ENCODE data around the gene MTHFD1L.

DNA sequence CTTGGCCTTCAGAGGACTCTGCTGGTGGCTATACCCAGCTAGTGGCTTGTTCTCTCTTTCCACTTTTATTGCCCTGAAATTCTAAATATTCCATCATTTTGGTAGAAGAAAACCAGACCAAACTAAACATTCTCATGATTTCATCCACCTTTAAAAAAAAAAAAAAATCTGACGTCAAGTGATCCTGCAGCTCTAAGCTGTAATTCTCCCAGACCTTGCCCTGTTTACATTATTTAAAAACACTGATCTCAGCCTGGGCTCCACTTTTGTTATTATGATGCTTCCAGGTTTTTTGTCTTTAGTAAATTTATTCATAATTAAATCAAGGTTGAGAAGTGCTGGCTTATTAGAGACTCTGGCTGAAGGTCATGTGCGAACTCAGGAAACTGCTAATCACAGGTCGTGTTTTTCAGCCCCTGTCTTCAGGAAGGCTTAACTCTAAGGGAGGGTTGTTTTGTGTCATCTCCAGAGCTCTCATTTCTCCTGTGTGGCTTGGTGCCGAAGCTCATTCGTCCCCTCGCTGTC lies 114.4 kb downstream of the MTHFD1L start:
- TF ChIP-seq, protein P1, sequence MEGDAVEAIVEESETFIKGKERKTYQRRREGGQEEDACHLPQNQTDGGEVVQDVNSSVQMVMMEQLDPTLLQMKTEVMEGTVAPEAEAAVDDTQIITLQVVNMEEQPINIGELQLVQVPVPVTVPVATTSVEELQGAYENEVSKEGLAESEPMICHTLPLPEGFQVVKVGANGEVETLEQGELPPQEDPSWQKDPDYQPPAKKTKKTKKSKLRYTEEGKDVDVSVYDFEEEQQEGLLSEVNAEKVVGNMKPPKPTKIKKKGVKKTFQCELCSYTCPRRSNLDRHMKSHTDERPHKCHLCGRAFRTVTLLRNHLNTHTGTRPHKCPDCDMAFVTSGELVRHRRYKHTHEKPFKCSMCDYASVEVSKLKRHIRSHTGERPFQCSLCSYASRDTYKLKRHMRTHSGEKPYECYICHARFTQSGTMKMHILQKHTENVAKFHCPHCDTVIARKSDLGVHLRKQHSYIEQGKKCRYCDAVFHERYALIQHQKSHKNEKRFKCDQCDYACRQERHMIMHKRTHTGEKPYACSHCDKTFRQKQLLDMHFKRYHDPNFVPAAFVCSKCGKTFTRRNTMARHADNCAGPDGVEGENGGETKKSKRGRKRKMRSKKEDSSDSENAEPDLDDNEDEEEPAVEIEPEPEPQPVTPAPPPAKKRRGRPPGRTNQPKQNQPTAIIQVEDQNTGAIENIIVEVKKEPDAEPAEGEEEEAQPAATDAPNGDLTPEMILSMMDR (conservative IDR thresholded peaks at IDR 0.05 in 1 of 2, IDR thresholded peaks at IDR 0.05 in 1 of 2; ENCODE audit: extremely low read depth in 1 of 2, insufficient read depth in 1 of 2, low read depth in 1 of 2, low read length in 2 of 2): no peak
- TF ChIP-seq EZH2 (IDR thresholded peaks at IDR 0.05; ENCODE audit: borderline replicate concordance, low read length): no peak

Measured in mammary epithelial cell (primary cell).